Astrocyte of the spinal cord (primary cell): Measurements from ENCODE around the gene ARHGAP15.

Experiments used
- DNase-seq: peaks from one replicate; pipeline ENCODE4 v3.0.0; 2011; ENCODE audit warnings: low read depth, low spot score
- H3K4me3 ChIP-seq: 2 replicates; pipeline ENCODE4 v1.5.1; 2011; ENCODE audit warnings: low read depth, mild to moderate bottlenecking, low read length, moderate library complexity
- in situ Hi-C: cut with HindIII; loops from 2 replicates; pipeline ENCODE4 v1.10.0; 2017; ENCODE audit warnings: low sequenced_read_pairs
- TF ChIP-seq, protein P1 (sequence below): IDR thresholded peaks from 2 replicates; pipeline ENCODE4 v1.5.1; 2012; ENCODE audit warnings: low read depth, mild to moderate bottlenecking, low read length, inconsistent platforms

The ARHGAP15 gene

DNA sequence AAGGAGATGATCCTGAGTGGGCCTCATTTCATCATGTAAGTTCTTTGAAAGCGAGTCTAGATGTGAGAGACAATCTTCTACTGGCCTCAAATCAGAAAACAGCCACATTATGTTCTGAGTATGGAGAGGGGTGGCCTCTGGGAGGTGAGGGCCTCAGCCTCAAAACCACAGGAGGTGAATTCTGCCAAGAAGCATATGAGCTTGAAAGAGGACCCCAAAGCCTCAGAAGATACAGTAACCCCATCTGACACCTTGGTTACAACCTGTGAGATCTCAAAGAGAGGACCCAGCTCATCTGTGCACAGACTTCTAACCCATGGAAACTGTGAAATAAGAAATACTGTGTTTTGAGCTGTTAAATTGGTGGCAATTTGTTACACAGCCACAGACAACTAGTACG is 200.1 kb downstream of the ARHGAP15 start:
- H3K4me3 ChIP-seq: no peak overlapping the region
- in situ Hi-C loops: no loop called here
- TF ChIP-seq, protein P1, sequence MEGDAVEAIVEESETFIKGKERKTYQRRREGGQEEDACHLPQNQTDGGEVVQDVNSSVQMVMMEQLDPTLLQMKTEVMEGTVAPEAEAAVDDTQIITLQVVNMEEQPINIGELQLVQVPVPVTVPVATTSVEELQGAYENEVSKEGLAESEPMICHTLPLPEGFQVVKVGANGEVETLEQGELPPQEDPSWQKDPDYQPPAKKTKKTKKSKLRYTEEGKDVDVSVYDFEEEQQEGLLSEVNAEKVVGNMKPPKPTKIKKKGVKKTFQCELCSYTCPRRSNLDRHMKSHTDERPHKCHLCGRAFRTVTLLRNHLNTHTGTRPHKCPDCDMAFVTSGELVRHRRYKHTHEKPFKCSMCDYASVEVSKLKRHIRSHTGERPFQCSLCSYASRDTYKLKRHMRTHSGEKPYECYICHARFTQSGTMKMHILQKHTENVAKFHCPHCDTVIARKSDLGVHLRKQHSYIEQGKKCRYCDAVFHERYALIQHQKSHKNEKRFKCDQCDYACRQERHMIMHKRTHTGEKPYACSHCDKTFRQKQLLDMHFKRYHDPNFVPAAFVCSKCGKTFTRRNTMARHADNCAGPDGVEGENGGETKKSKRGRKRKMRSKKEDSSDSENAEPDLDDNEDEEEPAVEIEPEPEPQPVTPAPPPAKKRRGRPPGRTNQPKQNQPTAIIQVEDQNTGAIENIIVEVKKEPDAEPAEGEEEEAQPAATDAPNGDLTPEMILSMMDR: no peak
- no peak for DNase-seq

DNA sequence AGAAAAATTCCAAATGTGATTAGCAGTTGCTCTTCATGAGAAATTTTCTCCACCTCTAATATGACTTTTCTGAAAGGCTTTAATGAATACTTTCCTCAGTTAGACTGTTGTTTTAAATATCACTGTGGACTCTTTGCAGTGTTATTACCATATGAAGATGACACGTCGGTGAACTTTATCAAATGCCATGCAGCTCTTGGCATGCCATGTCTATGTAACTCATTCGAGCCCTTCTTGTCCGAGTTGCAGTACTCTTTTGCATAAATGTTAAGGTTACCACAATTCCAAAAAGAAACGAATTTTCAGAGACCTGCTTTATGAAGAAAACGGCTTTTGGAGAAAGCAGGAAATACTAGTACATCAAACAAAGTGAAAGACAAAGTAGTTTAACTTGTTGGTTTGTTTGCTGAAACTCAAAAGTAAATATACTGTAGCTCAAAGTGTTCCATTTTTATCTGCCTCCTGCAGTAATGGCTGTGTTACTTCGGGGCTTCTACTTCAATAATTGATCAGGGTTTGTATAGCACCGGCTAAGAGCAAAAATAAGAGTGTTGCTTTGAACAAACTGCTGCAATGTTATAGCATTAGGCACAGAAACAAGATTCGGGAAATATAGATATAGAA is 204.1 kb downstream of the ARHGAP15 start:
- no peak for DNase-seq
- in situ Hi-C loops: no loop called here
- TF ChIP-seq, protein P1: no peak
- no peak overlapping the region for H3K4me3 ChIP-seq

DNA sequence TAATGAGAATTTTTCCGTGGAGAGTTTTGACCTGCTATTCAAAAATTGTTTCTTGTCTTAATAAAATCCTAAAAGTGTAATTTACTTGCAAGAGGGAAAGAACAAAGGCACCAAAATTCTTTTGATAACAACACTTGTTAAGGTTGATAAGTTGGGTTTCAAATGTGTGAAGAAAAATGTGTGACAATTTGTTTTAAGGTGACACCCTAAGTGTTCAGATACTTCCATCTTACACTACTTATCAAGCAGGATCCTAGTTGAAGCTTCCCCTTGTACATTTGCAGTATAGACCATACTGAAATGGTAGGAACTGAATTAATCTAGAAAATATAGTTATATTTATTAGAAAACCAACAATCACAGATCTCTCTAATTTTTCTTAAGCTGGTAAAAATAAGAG is 204.6 kb downstream of the ARHGAP15 start:
- in situ Hi-C loops: no loop called here
- TF ChIP-seq, protein P1: no peak

DNA sequence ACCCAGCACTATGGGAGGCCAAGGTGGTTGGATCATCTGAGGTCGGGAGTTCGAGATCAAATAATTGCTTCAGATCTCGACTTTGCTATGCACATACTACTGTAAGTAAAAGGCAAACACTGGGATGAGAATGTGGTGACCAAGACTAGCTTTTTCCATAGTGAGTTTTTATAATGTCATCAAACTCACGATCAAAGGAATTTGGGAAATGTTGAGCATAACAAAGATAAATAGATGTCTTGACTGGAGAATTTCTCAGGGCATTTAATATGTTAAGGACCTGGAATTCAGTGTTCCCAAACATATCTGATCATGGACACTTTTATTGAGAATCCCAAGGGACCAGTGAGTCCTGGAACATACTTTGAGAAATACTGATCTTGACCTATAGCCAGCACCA is 205.6 kb downstream of the ARHGAP15 start:
- no peak for DNase-seq
- no peak overlapping the region for H3K4me3 ChIP-seq
- in situ Hi-C loops: no loop called here
- TF ChIP-seq, protein P1: no peak

More for the DNA sequence above, 204.6 kb downstream of the ARHGAP15 start:
- no peak overlapping the region for H3K4me3 ChIP-seq
- DNase-seq: no peak

DNA sequence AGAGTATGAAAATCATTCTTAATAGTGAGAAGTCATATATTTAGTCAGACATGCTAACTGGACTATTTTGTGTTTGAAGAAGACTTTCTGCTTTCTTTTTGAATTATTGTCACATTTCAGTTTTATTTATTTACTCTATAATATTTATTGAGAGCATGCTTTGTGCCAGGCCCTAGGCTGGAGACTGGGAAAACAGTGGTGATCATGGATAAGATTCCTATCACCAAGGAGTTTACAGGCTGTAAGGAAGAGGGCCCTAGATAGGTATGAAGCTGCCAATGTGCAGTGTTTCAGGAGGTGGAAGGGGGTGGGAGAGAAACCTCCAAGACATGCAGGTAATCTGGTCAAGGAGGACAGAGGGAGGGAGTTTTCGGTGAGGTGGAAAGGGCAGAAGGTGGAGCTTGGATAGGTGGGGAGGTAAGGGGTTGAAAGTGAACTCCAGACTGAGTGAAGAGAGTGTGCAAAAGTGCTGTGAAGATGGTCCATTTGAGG is 207.5 kb downstream of the ARHGAP15 start:
- in situ Hi-C loops: no loop called here
- H3K4me3 ChIP-seq: no peak overlapping the region
- TF ChIP-seq, protein P1: no peak
- DNase-seq: no peak

DNA sequence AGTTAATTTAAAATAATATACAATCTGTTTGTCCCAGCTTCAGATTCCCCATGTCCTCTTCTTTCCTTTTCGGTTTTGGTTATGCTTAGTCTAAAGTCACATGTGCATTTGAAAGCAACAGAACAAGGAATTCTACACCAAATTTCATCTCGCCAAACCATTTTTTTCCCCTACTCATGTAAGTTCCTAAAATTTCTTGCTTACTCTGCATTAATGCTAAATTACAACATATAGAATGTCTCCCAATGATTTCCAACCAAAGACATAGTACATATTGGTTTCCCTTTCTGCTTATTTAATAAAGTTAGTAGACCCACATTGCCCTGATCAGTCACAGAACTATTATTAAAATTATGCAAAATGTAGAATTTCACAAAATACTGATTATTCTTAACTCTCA is 212.3 kb downstream of the ARHGAP15 start:
- TF ChIP-seq, protein P1: no peak
- in situ Hi-C loops: no loop called here
- no peak for DNase-seq
- no peak overlapping the region for H3K4me3 ChIP-seq
